Heart left ventricle (tissue), 16 donors: ENCODE data around the gene ZNF106. TPM values are rescaled to one million over a fixed set of nuclear protein-coding genes. Genes with fewer than 3 reads are reported as not detected.

Experiments
- ATAC-seq, 4 donors: fragments of 200-7000 bp; cut with Tn5 transposase; one replicate each; pipeline ENCODE4 v1.9.1; 2020 to 2022; ENCODE audit warnings: moderate library complexity in 4 of 4, mild to moderate bottlenecking in 3 of 4, moderate number of reproducible peaks in 1 of 4
- DNase-seq, 5 donors: peaks; one replicate each; pipeline ENCODE4 v3.0.0-alpha.2; 2020
- H3K27ac ChIP-seq, 12 donors: fragments of 200-600 bp; sonication (generic) in 4 of 12; one replicate each; pipeline versions ENCODE4 v1.5.0 to v1.8.0; 2016 to 2022; ENCODE audit warnings: mild to moderate bottlenecking in 2 of 12
- H3K27me3 ChIP-seq, 9 donors: fragments of 200-600 bp; sonication (generic) in 2 of 9; one replicate each; pipeline versions ENCODE4 v1.5.1 to v1.8.0; 2016 to 2022; ENCODE audit warnings: mild to moderate bottlenecking in 3 of 9
- H3K36me3 ChIP-seq, 9 donors: fragments of 200-600 bp; sonication (generic) in 2 of 9; one replicate each; pipeline versions ENCODE4 v1.5.0 to v1.8.0; 2018 to 2022; ENCODE audit warnings: mild to moderate bottlenecking in 2 of 9
- H3K4me1 ChIP-seq, 12 donors: fragments of 200-600 bp; sonication (generic) in 4 of 12; one replicate each; pipeline versions ENCODE4 v1.5.0 to v1.8.0; 2016 to 2022; ENCODE audit warnings: mild to moderate bottlenecking in 3 of 12
- H3K4me3 ChIP-seq, 12 donors: fragments of 200-600 bp; sonication (generic) in 4 of 12; one replicate each; pipeline versions ENCODE4 v1.5.0 to v1.8.0; 2017 to 2022; ENCODE audit warnings: mild to moderate bottlenecking in 9 of 12, moderate library complexity in 4 of 12
- H3K9me3 ChIP-seq, 12 donors: fragments of 200-600 bp; sonication (generic) in 4 of 12; one replicate each; pipeline versions ENCODE4 v1.5.0 to v1.8.0; 2016 to 2022; ENCODE audit warnings: mild to moderate bottlenecking in 1 of 12
- POLR2A ChIP-seq, 2 donors: fragments of 450-650 bp; IDR thresholded peaks; one replicate each; pipeline ENCODE4 v1.6.1; 2017; ENCODE audit warnings: antibody characterized with exemption in 2 of 2, mild to moderate bottlenecking in 2 of 2, moderate library complexity in 2 of 2
- WGBS, 4 donors: extraction: QIAGEN DNeasy Blood & Tissue Kit in 2 of 4; methylation state at CpG; one replicate each; pipeline versions ENCODE4 v1.1.5 to v1.1.7; 2013 to 2018; 5-methylcytosine and 5-hydroxymethylcytosine counted together
- intact Hi-C, 10 donors: fragments of 100-400 bp; cut with DNase I; formaldehyde crosslinking; loops; one replicate each; pipeline versions ENCODE4 v1.11.1 to v1.14.2; 2022
- polyA plus RNA-seq, 2 donors: library from polyadenylated mRNA; stranded (reverse); fragments of 200-250 nt; gene quantifications; one replicate each; pipeline ENCODE4 v1.2.3, GENCODE V29; 2013
- total RNA-seq, 9 donors: library from RNA; depleted of rRNA in 2 of 9; stranded (reverse); fragments of >200 nt in 2 of 9; fragmentation: NEBNext Ultra II Directional in 3 of 9; extraction: Animal tissue kit (Norgen Biotek cat#: 25700) in 3 of 9; gene quantifications; one replicate each; pipeline versions ENCODE4 v1.1.0 to v1.2.4, GENCODE V29; 2016 to 2023
- TF ChIP-seq, protein P1 (sequence below), 12 donors: fragments of 200-600 bp; sonication (generic) in 4 of 12; IDR thresholded peaks; one replicate each; pipeline versions ENCODE4 v1.5.0 to v1.8.0; 2018 to 2022; ENCODE audit warnings: antibody characterized with exemption in 12 of 12, mild to moderate bottlenecking in 5 of 12
- donor health status: ischemic (EF 13 %, LVEDD 7.1; RV severe dilation, severe dysfunction).
- donor health status: healthy with polysubstance abuse.
- donor health status: DM: no; HTN: yes; CAD: no.
- donor health status: DM: no; HTN: no; CAD: no.
- donor health status: ischemic (EF 25% LVEDD 6.9; RV normal size, moderate dysfunction).
- donor health status: ischemic (EF 25% LVEDD 5.7; RV mildly dilated, moderate dysfunction).
- donor health status: healthy.
- donor health status: DM: yes; HTN: yes; CAD: no.
- donor health status: ischemic (EF 35%, LVEDD 5.7; RV mildly dilated, moderate dysfunction).
- donor health status: nonischemic (EF 11% LVEDD 7.7; RV severe dilation, severe dysfunction).
- donor health status: DM: yes; HTN: yes; CAD: no.
- donor health status: PGD.
- donor health status: ischemic (EF 29% LVEDD 5.4; RV normal size, mild dysfunction).
- donor health status: nonischemic (EF 23%, LVEDD 6.1; RV moderate dilation, normal function).

ZNF106 gene
- total and polyA plus RNA-seq, 11 donors: 135 to 999 (median 705) TPM

- ATAC-seq (no peak), DNase-seq (no peak)
- H3K36me3 ChIP-seq: no peaks in the 10 kb centered on the region
- no peak overlapping the region for H3K27ac ChIP-seq
- WGBS, 4 donors: 88 to 96% (median 93%) methylated on average over 1 of the region's 1 CpG
- no peak for TF ChIP-seq POLR2A (IDR thresholded peaks at IDR 0.05)
- TF ChIP-seq, protein P1, sequence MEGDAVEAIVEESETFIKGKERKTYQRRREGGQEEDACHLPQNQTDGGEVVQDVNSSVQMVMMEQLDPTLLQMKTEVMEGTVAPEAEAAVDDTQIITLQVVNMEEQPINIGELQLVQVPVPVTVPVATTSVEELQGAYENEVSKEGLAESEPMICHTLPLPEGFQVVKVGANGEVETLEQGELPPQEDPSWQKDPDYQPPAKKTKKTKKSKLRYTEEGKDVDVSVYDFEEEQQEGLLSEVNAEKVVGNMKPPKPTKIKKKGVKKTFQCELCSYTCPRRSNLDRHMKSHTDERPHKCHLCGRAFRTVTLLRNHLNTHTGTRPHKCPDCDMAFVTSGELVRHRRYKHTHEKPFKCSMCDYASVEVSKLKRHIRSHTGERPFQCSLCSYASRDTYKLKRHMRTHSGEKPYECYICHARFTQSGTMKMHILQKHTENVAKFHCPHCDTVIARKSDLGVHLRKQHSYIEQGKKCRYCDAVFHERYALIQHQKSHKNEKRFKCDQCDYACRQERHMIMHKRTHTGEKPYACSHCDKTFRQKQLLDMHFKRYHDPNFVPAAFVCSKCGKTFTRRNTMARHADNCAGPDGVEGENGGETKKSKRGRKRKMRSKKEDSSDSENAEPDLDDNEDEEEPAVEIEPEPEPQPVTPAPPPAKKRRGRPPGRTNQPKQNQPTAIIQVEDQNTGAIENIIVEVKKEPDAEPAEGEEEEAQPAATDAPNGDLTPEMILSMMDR (IDR thresholded peaks at IDR 0.05): no peak
- H3K4me1 ChIP-seq: peaks cover 0 to 9% (median 0%) of the 10 kb centered on the region in 12 donors
- intact Hi-C loops: loop anchor here in 1 of 10 donors (10.0 kb wide), 1 partner anchor 80 kb away; no protein-coding TSS in a partner anchor
- no peaks in the 10 kb centered on the region for H3K27me3 ChIP-seq
- peaks cover 0 to 9% (median 0%) of the 10 kb centered on the region in 12 donors for H3K9me3 ChIP-seq
- no peak overlapping the region for H3K4me3 ChIP-seq
Observed at GRCh38 chr15:42374810-42375209, 116.1 kb downstream of the ZNF106 start.

GRCh38 chr15:42373936-42374335 is 117.0 kb downstream of the ZNF106 start:
- 78 to 93% (median 90%) methylated on average over 4 of the region's 4 CpGs for WGBS, 4 donors
- intact Hi-C loops: loop anchor here in 1 of 10 donors (10.0 kb wide), 1 partner anchor 79 kb away; no protein-coding TSS in a partner anchor
- ATAC-seq: no peak
- H3K4me3 ChIP-seq: no peak overlapping the region
- no peaks in the 10 kb centered on the region for H3K36me3 ChIP-seq
- peaks cover 0 to 9% (median 0%) of the 10 kb centered on the region in 12 donors for H3K4me1 ChIP-seq
- TF ChIP-seq POLR2A (IDR thresholded peaks at IDR 0.05): no peak
- TF ChIP-seq, protein P1 (IDR thresholded peaks at IDR 0.05): no peak
- no peak overlapping the region for H3K27ac ChIP-seq
- H3K27me3 ChIP-seq: no peaks in the 10 kb centered on the region
- DNase-seq: no peak
- H3K9me3 ChIP-seq: peaks cover 0 to 9% (median 0%) of the 10 kb centered on the region in 12 donors

GRCh38 chr15:42373274-42373673 is 117.7 kb downstream of the ZNF106 start:
- TF ChIP-seq POLR2A (IDR thresholded peaks at IDR 0.05): no peak
- TF ChIP-seq, protein P1 (IDR thresholded peaks at IDR 0.05): no peak
- ATAC-seq (peak in 3 of 4 donors; percentile 71 to 77 (median 74)), DNase-seq (peak; percentile 64 to 85 (median 75))
- Histone ChIP-seq H3K4me1 (peaks cover 0 to 9% (median 0%) of the 10 kb centered on the region in 12 donors), H3K4me3 (no peak overlapping the region), H3K36me3 (no peaks in the 10 kb centered on the region), H3K27me3 (no peaks in the 10 kb centered on the region), H3K9me3 (peaks cover 0 to 9% (median 0%) of the 10 kb centered on the region in 12 donors), H3K27ac (no peak overlapping the region)
- WGBS, 4 donors: 15 to 42% (median 37%) methylated on average over 1 of the region's 1 CpG
- intact Hi-C loops: loop anchor here in 1 of 10 donors (10.0 kb wide), 1 partner anchor 78 kb away; no protein-coding TSS in a partner anchor

GRCh38 chr15:42371096-42371495 is 119.8 kb downstream of the ZNF106 start:
- Histone ChIP-seq H3K4me1 (peaks cover 0 to 9% (median 0%) of the 10 kb centered on the region in 12 donors), H3K4me3 (no peak overlapping the region), H3K27me3 (no peaks in the 10 kb centered on the region), H3K27ac (no peak overlapping the region), H3K36me3 (no peaks in the 10 kb centered on the region), H3K9me3 (no peaks in the 10 kb centered on the region)
- ATAC-seq (no peak), DNase-seq (no peak)
- TF ChIP-seq POLR2A (IDR thresholded peaks at IDR 0.05): no peak
- TF ChIP-seq, protein P1 (IDR thresholded peaks at IDR 0.05): no peak
- intact Hi-C loops: loop anchor here in 1 of 10 donors (10.0 kb wide), 1 partner anchor 76 kb away; no protein-coding TSS in a partner anchor
- WGBS, 4 donors: 83 to 87% (median 85%) methylated on average over 2 of the region's 2 CpGs
